Upper lobe of left lung (tissue), 4 donors: ENCODE results near the gene ARHGEF39.

Experiments used
- EP300 ChIP-seq, 4 donors: sonication (generic); formaldehyde crosslinking; IDR thresholded peaks; one replicate each; pipeline ENCODE4 v1.5.1; 2017; ENCODE audit warnings: antibody characterized with exemption in 4 of 4, control low read depth in 2 of 4
- POLR2A ChIP-seq, 4 donors: fragments of 450-650 bp; IDR thresholded peaks; one replicate each; pipeline ENCODE4 v1.5.1; 2016 to 2017; ENCODE audit warnings: antibody characterized with exemption in 4 of 4, mild to moderate bottlenecking in 2 of 4
- POLR2AphosphoS5 ChIP-seq, 2 donors: sonication (generic); formaldehyde crosslinking; IDR thresholded peaks; one replicate each; pipeline ENCODE4 v1.5.1; 2017; ENCODE audit warnings: antibody characterized with exemption in 2 of 2
- TF ChIP-seq, protein P1 (sequence below), 6 experiments: fragments of 450-650 bp in 4 of 6; fragments of 200-600 bp in 2 of 6; sonication (generic) in 2 of 6; IDR thresholded peaks; one replicate each; pipeline ENCODE4 v1.5.1; 2016 to 2019; ENCODE audit warnings: antibody characterized with exemption in 6 of 6

DNA sequence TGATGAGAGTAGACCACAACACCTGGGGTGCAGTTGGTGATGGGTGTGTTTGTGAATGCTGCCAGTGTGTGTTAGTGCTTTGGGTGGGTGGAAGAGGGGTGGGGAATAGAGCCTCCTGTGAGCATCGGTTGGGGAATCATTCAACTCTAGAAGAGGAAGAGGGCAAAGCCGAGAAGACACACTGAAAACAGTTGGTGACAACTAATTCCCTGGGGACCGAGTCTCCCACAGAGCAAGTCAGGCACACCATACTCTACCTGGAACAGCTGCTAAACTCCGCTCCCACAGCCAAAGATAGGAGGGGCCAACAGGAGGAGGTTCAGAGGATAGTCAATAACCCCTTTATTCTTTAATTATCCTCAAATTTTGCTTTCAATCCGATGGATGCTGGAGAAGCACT is 1.6 kb upstream of the ARHGEF39 start:
- TF ChIP-seq, protein P1, sequence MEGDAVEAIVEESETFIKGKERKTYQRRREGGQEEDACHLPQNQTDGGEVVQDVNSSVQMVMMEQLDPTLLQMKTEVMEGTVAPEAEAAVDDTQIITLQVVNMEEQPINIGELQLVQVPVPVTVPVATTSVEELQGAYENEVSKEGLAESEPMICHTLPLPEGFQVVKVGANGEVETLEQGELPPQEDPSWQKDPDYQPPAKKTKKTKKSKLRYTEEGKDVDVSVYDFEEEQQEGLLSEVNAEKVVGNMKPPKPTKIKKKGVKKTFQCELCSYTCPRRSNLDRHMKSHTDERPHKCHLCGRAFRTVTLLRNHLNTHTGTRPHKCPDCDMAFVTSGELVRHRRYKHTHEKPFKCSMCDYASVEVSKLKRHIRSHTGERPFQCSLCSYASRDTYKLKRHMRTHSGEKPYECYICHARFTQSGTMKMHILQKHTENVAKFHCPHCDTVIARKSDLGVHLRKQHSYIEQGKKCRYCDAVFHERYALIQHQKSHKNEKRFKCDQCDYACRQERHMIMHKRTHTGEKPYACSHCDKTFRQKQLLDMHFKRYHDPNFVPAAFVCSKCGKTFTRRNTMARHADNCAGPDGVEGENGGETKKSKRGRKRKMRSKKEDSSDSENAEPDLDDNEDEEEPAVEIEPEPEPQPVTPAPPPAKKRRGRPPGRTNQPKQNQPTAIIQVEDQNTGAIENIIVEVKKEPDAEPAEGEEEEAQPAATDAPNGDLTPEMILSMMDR (IDR thresholded peaks at IDR 0.05): no peak
- TF ChIP-seq POLR2AphosphoS5 (IDR thresholded peaks at IDR 0.05) (no peak), POLR2A (IDR thresholded peaks at IDR 0.05) (no peak), EP300 (IDR thresholded peaks at IDR 0.05) (no peak)
